ENCODE results near the gene CES5A. TPM values are rescaled to one million over a fixed set of nuclear protein-coding genes. Genes with fewer than 3 reads are reported as not detected.
A peak's percentile ranks its signal among the peaks of the same experiment; 100 is the strongest.
"Not testable (repeated sequence)": the region's sequence is repeated elsewhere in the genome, so short reads cannot be mapped to it uniquely, and the experiment has no call there.

The CES5A gene
- polyA plus RNA-seq, 4 donors, result 0.03 TPM; not detected in 3

- H3K4me1 ChIP-seq (ENCODE audit: control insufficient read depth in 3 of 3, insufficient read depth in 2 of 3, low read depth in 1 of 3, low read length in 2 of 3), result no peaks in the 10 kb centered on the region
- DNase-seq, result peak; percentile 51 to 54
- WGBS, 3 donors, result 46 to 51% (median 47%) methylated on average over 11 of the region's 11 CpGs
- H3K9me3 ChIP-seq (ENCODE audit: control insufficient read depth in 2 of 2, insufficient read depth in 1 of 2, low read depth in 1 of 2, low read length in 1 of 2), result no peaks in the 10 kb centered on the region
- FAIRE-seq, result peak; percentile 10
- H3K36me3 ChIP-seq (ENCODE audit: control insufficient read depth in 3 of 3, insufficient read depth in 2 of 3, low read depth in 1 of 3, low read length in 3 of 3), result no peaks in the 10 kb centered on the region
- no peak overlapping the region for H3K27ac ChIP-seq (ENCODE audit: low read depth in 1 of 3, low read length in 2 of 3)
- no peak overlapping the region for H3K4me3 ChIP-seq (ENCODE audit: low read depth in 1 of 3, low read length in 3 of 3)
- peaks cover 0 to 3% (median 0%) of the 10 kb centered on the region in 3 donors for H3K27me3 ChIP-seq (ENCODE audit: control insufficient read depth in 3 of 3, insufficient read depth in 3 of 3, low read length in 3 of 3)
Observed at GRCh38 chr16:55842369-55843104, 32.6 kb downstream of the CES5A start.

GRCh38 chr16:55839115-55839514, 36.1 kb downstream of the CES5A start:
- no peaks in the 10 kb centered on the region for H3K36me3 ChIP-seq (ENCODE audit: control insufficient read depth in 3 of 3, insufficient read depth in 2 of 3, low read depth in 1 of 3, low read length in 3 of 3)
- DNase-seq (no peak), FAIRE-seq (no peak)
- no peaks in the 10 kb centered on the region for H3K27me3 ChIP-seq (ENCODE audit: control insufficient read depth in 3 of 3, insufficient read depth in 3 of 3, low read length in 3 of 3)
- no peaks in the 10 kb centered on the region for H3K9me3 ChIP-seq (ENCODE audit: control insufficient read depth in 2 of 2, insufficient read depth in 1 of 2, low read depth in 1 of 2, low read length in 1 of 2)
- H3K27ac ChIP-seq (ENCODE audit: low read depth in 1 of 3, low read length in 2 of 3), result no peak overlapping the region
- H3K4me3 ChIP-seq (ENCODE audit: low read depth in 1 of 3, low read length in 3 of 3), result no peak overlapping the region
- no peaks in the 10 kb centered on the region for H3K4me1 ChIP-seq (ENCODE audit: control insufficient read depth in 3 of 3, insufficient read depth in 2 of 3, low read depth in 1 of 3, low read length in 2 of 3)
- WGBS, 3 donors, result 54 to 63% (median 58%) methylated on average over 2 of the region's 2 CpGs

- no peaks in the 10 kb centered on the region for H3K36me3 ChIP-seq (ENCODE audit: control insufficient read depth in 3 of 3, insufficient read depth in 2 of 3, low read depth in 1 of 3, low read length in 3 of 3)
- H3K27ac ChIP-seq (ENCODE audit: low read depth in 1 of 3, low read length in 2 of 3), result no peak overlapping the region
- WGBS, 3 donors, result 57 to 79% (median 73%) methylated on average over 4 of the region's 4 CpGs
- DNase-seq (peak in 1 of 2 donors; percentile 4), FAIRE-seq (no peak)
- H3K4me3 ChIP-seq (ENCODE audit: low read depth in 1 of 3, low read length in 3 of 3), result no peak overlapping the region
- no peaks in the 10 kb centered on the region for H3K27me3 ChIP-seq (ENCODE audit: control insufficient read depth in 3 of 3, insufficient read depth in 3 of 3, low read length in 3 of 3)
- H3K9me3 ChIP-seq (ENCODE audit: control insufficient read depth in 2 of 2, insufficient read depth in 1 of 2, low read depth in 1 of 2, low read length in 1 of 2), result no peaks in the 10 kb centered on the region
- peaks cover 0 to 3% (median 0%) of the 10 kb centered on the region in 3 donors for H3K4me1 ChIP-seq (ENCODE audit: control insufficient read depth in 3 of 3, insufficient read depth in 2 of 3, low read depth in 1 of 3, low read length in 2 of 3)
Observed at GRCh38 chr16:55836158-55836611, 39.0 kb downstream of the CES5A start.

GRCh38 chr16:55835581-55835980, 39.6 kb downstream of the CES5A start:
- no peak for FAIRE-seq
- Histone ChIP-seq H3K4me3 (ENCODE audit: low read depth in 1 of 3, low read length in 3 of 3) (no peak overlapping the region), H3K27ac (ENCODE audit: low read depth in 1 of 3, low read length in 2 of 3) (no peak overlapping the region), H3K27me3 (ENCODE audit: control insufficient read depth in 3 of 3, insufficient read depth in 3 of 3, low read length in 3 of 3) (no peaks in the 10 kb centered on the region), H3K4me1 (ENCODE audit: control insufficient read depth in 3 of 3, insufficient read depth in 2 of 3, low read depth in 1 of 3, low read length in 2 of 3) (peaks cover 0 to 3% (median 0%) of the 10 kb centered on the region in 3 donors), H3K36me3 (ENCODE audit: control insufficient read depth in 3 of 3, insufficient read depth in 2 of 3, low read depth in 1 of 3, low read length in 3 of 3) (no peaks in the 10 kb centered on the region), H3K9me3 (ENCODE audit: control insufficient read depth in 2 of 2, insufficient read depth in 1 of 2, low read depth in 1 of 2, low read length in 1 of 2) (no peaks in the 10 kb centered on the region)
- peak in 1 of 2 donors; percentile 26 for DNase-seq
- 5 to 29% (median 6%) methylated on average over 1 of the region's 1 CpG for WGBS, 3 donors

GRCh38 chr16:55835173-55835572, 40.0 kb downstream of the CES5A start:
- not testable (repeated sequence) for H3K9me3 ChIP-seq (ENCODE audit: control insufficient read depth in 2 of 2, insufficient read depth in 1 of 2, low read depth in 1 of 2, low read length in 1 of 2); H3K27me3 ChIP-seq (ENCODE audit: control insufficient read depth in 3 of 3, insufficient read depth in 3 of 3, low read length in 3 of 3); FAIRE-seq; H3K36me3 ChIP-seq (ENCODE audit: control insufficient read depth in 3 of 3, insufficient read depth in 2 of 3, low read depth in 1 of 3, low read length in 3 of 3); H3K4me3 ChIP-seq (ENCODE audit: low read depth in 1 of 3, low read length in 3 of 3); DNase-seq; H3K27ac ChIP-seq (ENCODE audit: low read depth in 1 of 3, low read length in 2 of 3); H3K4me1 ChIP-seq (ENCODE audit: control insufficient read depth in 3 of 3, insufficient read depth in 2 of 3, low read depth in 1 of 3, low read length in 2 of 3)
- 72 to 85% (median 84%) methylated on average over 3 of the region's 3 CpGs for WGBS, 3 donors

GRCh38 chr16:55834049-55834448, 41.1 kb downstream of the CES5A start:
- Histone ChIP-seq H3K36me3 (ENCODE audit: control insufficient read depth in 3 of 3, insufficient read depth in 2 of 3, low read depth in 1 of 3, low read length in 3 of 3) (no peaks in the 10 kb centered on the region), H3K4me1 (ENCODE audit: control insufficient read depth in 3 of 3, insufficient read depth in 2 of 3, low read depth in 1 of 3, low read length in 2 of 3) (peaks cover 0 to 3% (median 0%) of the 10 kb centered on the region in 3 donors), H3K27me3 (ENCODE audit: control insufficient read depth in 3 of 3, insufficient read depth in 3 of 3, low read length in 3 of 3) (no peaks in the 10 kb centered on the region), H3K27ac (ENCODE audit: low read depth in 1 of 3, low read length in 2 of 3) (no peak overlapping the region), H3K9me3 (ENCODE audit: control insufficient read depth in 2 of 2, insufficient read depth in 1 of 2, low read depth in 1 of 2, low read length in 1 of 2) (no peaks in the 10 kb centered on the region), H3K4me3 (ENCODE audit: low read depth in 1 of 3, low read length in 3 of 3) (no peak overlapping the region)
- no peak for FAIRE-seq
- WGBS, 3 donors, result 71 to 83% (median 76%) methylated on average over 7 of the region's 7 CpGs
- DNase-seq, result no peak

DNA sequence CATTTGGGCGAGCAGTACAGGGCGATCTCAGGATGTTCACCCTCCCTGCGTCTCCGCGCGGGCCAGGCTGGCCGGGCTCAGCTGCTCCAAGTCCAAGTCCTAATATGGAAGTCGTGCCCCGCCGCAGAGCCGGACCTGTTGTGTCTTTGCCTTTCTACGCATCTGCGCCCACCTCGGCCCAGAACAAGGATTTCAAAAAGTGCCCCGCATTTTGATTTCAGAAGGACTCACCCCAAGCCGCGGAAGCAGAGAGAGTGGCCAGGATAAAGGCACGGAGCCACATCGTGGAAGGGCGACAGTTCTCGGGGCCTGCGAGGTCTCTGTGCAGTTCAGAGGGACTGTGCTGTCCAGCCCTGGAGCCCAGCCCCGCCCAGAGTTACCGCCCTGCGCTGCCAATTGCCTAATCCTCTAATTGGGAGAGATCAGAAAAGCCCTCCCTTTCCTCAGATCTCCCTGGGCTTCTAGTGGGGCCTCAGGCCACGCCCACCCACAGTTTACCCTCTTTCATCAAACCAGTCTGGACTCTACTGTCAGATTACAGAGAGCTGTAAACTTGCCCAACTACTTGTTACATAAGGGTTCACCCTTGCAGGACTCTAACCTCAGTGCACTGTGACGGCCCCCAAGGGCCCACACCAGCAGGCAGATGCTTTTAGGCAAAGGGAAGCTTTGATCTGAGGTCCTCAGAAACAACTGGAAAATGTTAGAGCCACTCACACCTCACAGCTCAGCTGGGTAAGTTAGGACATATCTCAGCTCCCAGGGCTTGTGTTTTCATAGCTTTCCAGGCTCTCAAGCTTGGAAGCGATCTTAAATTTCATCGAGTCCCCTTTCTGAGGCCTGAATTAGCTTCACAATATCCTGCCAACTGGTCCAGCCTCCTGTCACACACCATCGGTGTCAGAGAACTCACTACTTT, 42.1 kb downstream of the CES5A start, which contains the start of gene CES1:
Gene CES1, minus strand, starts transcription at position 324 of the 919 bp plus-strand sequence. Its CDS starts 41 bp downstream, at position 283.
- H3K27me3 ChIP-seq (ENCODE audit: control insufficient read depth in 3 of 3, insufficient read depth in 3 of 3, low read length in 3 of 3), result no peaks in the 10 kb centered on the region
- H3K4me1 ChIP-seq (ENCODE audit: control insufficient read depth in 3 of 3, insufficient read depth in 2 of 3, low read depth in 1 of 3, low read length in 2 of 3), result peaks cover 0 to 3% (median 0%) of the 10 kb centered on the region in 3 donors
- H3K9me3 ChIP-seq (ENCODE audit: control insufficient read depth in 2 of 2, insufficient read depth in 1 of 2, low read depth in 1 of 2, low read length in 1 of 2), result no peaks in the 10 kb centered on the region
- WGBS, 3 donors, result 36 to 59% (median 38%) methylated on average over 30 of the region's 30 CpGs
- peak within 1 kb of the TSS in 1 of 3 donors; percentile 11 for H3K4me3 ChIP-seq (ENCODE audit: low read depth in 1 of 3, low read length in 3 of 3)
- no peaks in the 10 kb centered on the region for H3K36me3 ChIP-seq (ENCODE audit: control insufficient read depth in 3 of 3, insufficient read depth in 2 of 3, low read depth in 1 of 3, low read length in 3 of 3)
- peak within 1 kb of the TSS in 1 of 3 donors; percentile 22 for H3K27ac ChIP-seq (ENCODE audit: low read depth in 1 of 3, low read length in 2 of 3)
- no peak for FAIRE-seq
- peak; percentile 35 to 86 for DNase-seq

DNA sequence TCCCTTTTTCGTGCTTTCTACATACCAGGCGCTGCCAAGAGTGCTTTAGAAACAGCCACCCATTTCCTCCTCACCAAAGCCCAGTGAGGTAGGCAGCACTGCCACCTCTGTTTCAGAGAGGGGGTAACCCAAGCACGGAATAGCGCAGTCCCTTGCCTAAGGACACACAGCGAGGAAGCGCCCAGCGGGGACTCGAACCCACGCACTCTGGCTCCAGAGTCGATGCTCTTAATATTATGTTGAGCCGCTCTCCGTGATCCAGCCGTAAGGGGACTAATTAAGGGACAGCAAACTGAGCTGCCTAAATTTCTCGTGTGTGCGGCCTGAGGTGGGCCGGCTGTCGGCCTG, 42.8 kb downstream of the CES5A start:
- H3K9me3 ChIP-seq (ENCODE audit: control insufficient read depth in 2 of 2, insufficient read depth in 1 of 2, low read depth in 1 of 2, low read length in 1 of 2), result no peaks in the 10 kb centered on the region
- DNase-seq, result peak in 1 of 2 donors; percentile 2
- no peaks in the 10 kb centered on the region for H3K36me3 ChIP-seq (ENCODE audit: control insufficient read depth in 3 of 3, insufficient read depth in 2 of 3, low read depth in 1 of 3, low read length in 3 of 3)
- H3K4me1 ChIP-seq (ENCODE audit: control insufficient read depth in 3 of 3, insufficient read depth in 2 of 3, low read depth in 1 of 3, low read length in 2 of 3), result peaks cover 0 to 3% (median 0%) of the 10 kb centered on the region in 3 donors
- H3K27ac ChIP-seq (ENCODE audit: low read depth in 1 of 3, low read length in 2 of 3), result peak overlapping the region in 1 of 3 donors; percentile 22
- FAIRE-seq, result no peak
- no peaks in the 10 kb centered on the region for H3K27me3 ChIP-seq (ENCODE audit: control insufficient read depth in 3 of 3, insufficient read depth in 3 of 3, low read length in 3 of 3)
- WGBS, 3 donors, result 61 to 84% (median 65%) methylated on average over 17 of the region's 17 CpGs
- H3K4me3 ChIP-seq (ENCODE audit: low read depth in 1 of 3, low read length in 3 of 3), result peak overlapping the region in 1 of 3 donors; percentile 11

All from small intestine (tissue), 7 donors.